Measurements from ENCODE around the gene RBFOX2. TPM values are rescaled to one million over a fixed set of nuclear protein-coding genes. Genes with fewer than 3 reads are reported as not detected.

RBFOX2 gene
- total and polyA plus RNA-seq, 8 donors = 12.9 to 33.7 (median 16.7) TPM

- Histone ChIP-seq H3K36me3 (no peaks in the 10 kb centered on the region), H3K9me3 (no peaks in the 10 kb centered on the region), H3K27me3 (no peaks in the 10 kb centered on the region), H3K4me3 (no peak overlapping the region), H3K4me1 (no peaks in the 10 kb centered on the region), H3K27ac (no peak overlapping the region)
- WGBS, 2 donors = 87% methylated on average over 11 of the region's 11 CpGs
- DNase-seq (no peak), FAIRE-seq (no peak), ATAC-seq (no peak)
- intact Hi-C loops (cut with DNase I) = no loop called here
- no peak for TF ChIP-seq CTCF (IDR thresholded peaks at IDR 0.05)
Observed at GRCh38 chr22:35725521-35725920, 303.1 kb downstream of the RBFOX2 start.

- 55 to 59% methylated on average over 4 of the region's 4 CpGs for WGBS, 2 donors
- TF ChIP-seq CTCF (IDR thresholded peaks at IDR 0.05) = no peak
- no peak overlapping the region for H3K4me3 ChIP-seq
- intact Hi-C loops (cut with DNase I) = no loop called here
- no peak for ATAC-seq
- no peaks in the 10 kb centered on the region for H3K4me1 ChIP-seq
- FAIRE-seq = no peak
- no peaks in the 10 kb centered on the region for H3K9me3 ChIP-seq
- no peaks in the 10 kb centered on the region for H3K27me3 ChIP-seq
- H3K27ac ChIP-seq = no peak overlapping the region
- DNase-seq = no peak
- H3K36me3 ChIP-seq = no peaks in the 10 kb centered on the region
Observed at GRCh38 chr22:35721960-35722359, 306.7 kb downstream of the RBFOX2 start.

GRCh38 chr22:35719212-35719875 is 309.3 kb downstream of the RBFOX2 start:
- H3K36me3 ChIP-seq = no peaks in the 10 kb centered on the region
- H3K4me1 ChIP-seq = no peaks in the 10 kb centered on the region
- no peaks in the 10 kb centered on the region for H3K9me3 ChIP-seq
- DNase-seq = no peak
- H3K4me3 ChIP-seq = no peak overlapping the region
- no peak overlapping the region for H3K27ac ChIP-seq
- intact Hi-C loops (cut with DNase I) = loop anchor here in 1 of 3 donors (10.0 kb wide), 1 partner anchor 65 kb away; no protein-coding TSS in a partner anchor
- no peaks in the 10 kb centered on the region for H3K27me3 ChIP-seq
- no peak for FAIRE-seq
- TF ChIP-seq CTCF (IDR thresholded peaks at IDR 0.05) = no peak
- WGBS, 2 donors = 81 to 85% methylated on average over 15 of the region's 15 CpGs
- ATAC-seq = no peak

- Histone ChIP-seq H3K27me3 (no peaks in the 10 kb centered on the region), H3K36me3 (no peaks in the 10 kb centered on the region), H3K27ac (no peak within 1 kb of the TSS), H3K4me3 (no peak within 1 kb of the TSS), H3K9me3 (no peaks in the 10 kb centered on the region), H3K4me1 (no peaks in the 10 kb centered on the region)
- TF ChIP-seq CTCF (IDR thresholded peaks at IDR 0.05) = no peak
- ATAC-seq (no peak), DNase-seq (no peak), FAIRE-seq (no peak)
- intact Hi-C loops (cut with DNase I) = loop anchor here in 1 of 3 donors (10.0 kb wide), 1 partner anchor 63 kb away; no protein-coding TSS in a partner anchor
- WGBS, 2 donors = 58 to 63% methylated on average over 3 of the region's 3 CpGs
Observed at GRCh38 chr22:35717572-35717971, 311.1 kb downstream of the RBFOX2 start, which contains the start of gene APOL5. TSS of gene APOL5 (plus strand) at chr22:35717872. CDS start at chr22:35717872, 0 bp downstream.

GRCh38 chr22:35712672-35713071 is 316.0 kb downstream of the RBFOX2 start:
- H3K9me3 ChIP-seq = no peaks in the 10 kb centered on the region
- H3K27me3 ChIP-seq = no peaks in the 10 kb centered on the region
- intact Hi-C loops (cut with DNase I) = loop anchor here in 1 of 3 donors (10.0 kb wide), 1 partner anchor 58 kb away; no protein-coding TSS in a partner anchor
- 91 to 92% methylated on average over 2 of the region's 2 CpGs for WGBS, 2 donors
- H3K27ac ChIP-seq = no peak overlapping the region
- ATAC-seq = no peak
- H3K4me3 ChIP-seq = no peak overlapping the region
- FAIRE-seq = no peak
- H3K4me1 ChIP-seq = no peaks in the 10 kb centered on the region
- no peaks in the 10 kb centered on the region for H3K36me3 ChIP-seq
- no peak for TF ChIP-seq CTCF (IDR thresholded peaks at IDR 0.05)
- DNase-seq = no peak

All from pancreas (tissue), 10 donors.